Measurements from ENCODE around the gene NRG3. TPM values are rescaled to one million over a fixed set of nuclear protein-coding genes. Genes with fewer than 3 reads are reported as not detected.

The NRG3 gene
- total RNA-seq, 4 donors from 2014 or later = 0.54 TPM; not detected in 3

GRCh38 chr10:82477776-82478175 lies 602.8 kb downstream of the NRG3 start:
- TF ChIP-seq, protein P1, sequence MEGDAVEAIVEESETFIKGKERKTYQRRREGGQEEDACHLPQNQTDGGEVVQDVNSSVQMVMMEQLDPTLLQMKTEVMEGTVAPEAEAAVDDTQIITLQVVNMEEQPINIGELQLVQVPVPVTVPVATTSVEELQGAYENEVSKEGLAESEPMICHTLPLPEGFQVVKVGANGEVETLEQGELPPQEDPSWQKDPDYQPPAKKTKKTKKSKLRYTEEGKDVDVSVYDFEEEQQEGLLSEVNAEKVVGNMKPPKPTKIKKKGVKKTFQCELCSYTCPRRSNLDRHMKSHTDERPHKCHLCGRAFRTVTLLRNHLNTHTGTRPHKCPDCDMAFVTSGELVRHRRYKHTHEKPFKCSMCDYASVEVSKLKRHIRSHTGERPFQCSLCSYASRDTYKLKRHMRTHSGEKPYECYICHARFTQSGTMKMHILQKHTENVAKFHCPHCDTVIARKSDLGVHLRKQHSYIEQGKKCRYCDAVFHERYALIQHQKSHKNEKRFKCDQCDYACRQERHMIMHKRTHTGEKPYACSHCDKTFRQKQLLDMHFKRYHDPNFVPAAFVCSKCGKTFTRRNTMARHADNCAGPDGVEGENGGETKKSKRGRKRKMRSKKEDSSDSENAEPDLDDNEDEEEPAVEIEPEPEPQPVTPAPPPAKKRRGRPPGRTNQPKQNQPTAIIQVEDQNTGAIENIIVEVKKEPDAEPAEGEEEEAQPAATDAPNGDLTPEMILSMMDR (IDR thresholded peaks at IDR 0.05) = no peak
- TF ChIP-seq POLR2A (IDR thresholded peaks at IDR 0.05) (no peak), POLR2AphosphoS5 (IDR thresholded peaks at IDR 0.05) (no peak), EP300 (IDR thresholded peaks at IDR 0.05) (no peak)
- Histone ChIP-seq H3K27ac (no peak overlapping the region), H3K27me3 (no peaks in the 10 kb centered on the region), H3K4me3 (no peak overlapping the region), H3K4me1 (no peaks in the 10 kb centered on the region), H3K36me3 (no peaks in the 10 kb centered on the region), H3K9me3 (no peaks in the 10 kb centered on the region)
- WGBS, 2 donors (ENCODE audit: low coverage in 1 of 2) = 62 to 72% methylated on average over 4 of the region's 4 CpGs
- ATAC-seq = no peak

DNA sequence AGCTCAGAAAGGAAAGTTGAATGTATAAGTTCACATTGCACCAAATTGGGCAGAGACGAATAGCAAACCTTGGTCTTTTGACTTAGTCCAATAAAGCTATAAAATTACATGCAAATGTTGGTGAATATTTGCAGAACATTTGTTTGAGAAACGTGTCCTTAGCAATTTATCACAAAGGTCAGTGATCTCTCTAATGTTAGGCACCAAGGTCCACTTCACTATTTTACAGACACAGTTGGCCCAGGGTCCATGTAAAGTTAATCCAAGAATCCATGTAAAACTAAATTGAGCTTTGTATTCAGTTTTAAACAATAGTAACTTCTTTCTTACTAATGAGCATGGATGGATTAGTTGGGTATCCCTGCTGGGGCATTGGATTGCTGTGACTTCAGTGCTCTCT lies 617.7 kb downstream of the NRG3 start:
- H3K27me3 ChIP-seq = no peaks in the 10 kb centered on the region
- H3K4me1 ChIP-seq = no peaks in the 10 kb centered on the region
- H3K9me3 ChIP-seq = no peaks in the 10 kb centered on the region
- 78 to 82% methylated on average over 2 of the region's 2 CpGs for WGBS, 2 donors (ENCODE audit: low coverage in 1 of 2)
- no peak overlapping the region for H3K4me3 ChIP-seq
- ATAC-seq = no peak
- no peaks in the 10 kb centered on the region for H3K36me3 ChIP-seq
- TF ChIP-seq POLR2AphosphoS5 (IDR thresholded peaks at IDR 0.05) = no peak
- no peak for TF ChIP-seq EP300 (IDR thresholded peaks at IDR 0.05)
- TF ChIP-seq, protein P1 (IDR thresholded peaks at IDR 0.05) = no peak
- TF ChIP-seq POLR2A (IDR thresholded peaks at IDR 0.05) = no peak
- H3K27ac ChIP-seq = no peak overlapping the region

- WGBS, 2 donors (ENCODE audit: low coverage in 1 of 2) = 60 to 70% methylated on average over 1 of the region's 1 CpG
- Histone ChIP-seq H3K4me1 (no peaks in the 10 kb centered on the region), H3K9me3 (no peaks in the 10 kb centered on the region), H3K27ac (no peak overlapping the region), H3K4me3 (no peak overlapping the region), H3K27me3 (no peaks in the 10 kb centered on the region), H3K36me3 (no peaks in the 10 kb centered on the region)
- TF ChIP-seq POLR2AphosphoS5 (IDR thresholded peaks at IDR 0.05) (no peak), POLR2A (IDR thresholded peaks at IDR 0.05) (no peak), EP300 (IDR thresholded peaks at IDR 0.05) (no peak)
- TF ChIP-seq, protein P1 (IDR thresholded peaks at IDR 0.05) = no peak
- ATAC-seq = no peak
Measured at GRCh38 chr10:82496114-82496513, 621.1 kb downstream of the NRG3 start.

- Histone ChIP-seq H3K4me1 (no peaks in the 10 kb centered on the region), H3K9me3 (no peaks in the 10 kb centered on the region), H3K4me3 (no peak overlapping the region), H3K27ac (no peak overlapping the region), H3K36me3 (no peaks in the 10 kb centered on the region), H3K27me3 (no peaks in the 10 kb centered on the region)
- ATAC-seq = no peak
- WGBS, 2 donors (ENCODE audit: low coverage in 1 of 2) = 64 to 73% methylated on average over 1 to 2 of the region's 2 CpGs
- TF ChIP-seq POLR2A (IDR thresholded peaks at IDR 0.05) (no peak), POLR2AphosphoS5 (IDR thresholded peaks at IDR 0.05) (no peak), EP300 (IDR thresholded peaks at IDR 0.05) (no peak)
- TF ChIP-seq, protein P1 (IDR thresholded peaks at IDR 0.05) = no peak
Measured at GRCh38 chr10:82497439-82497838, 622.4 kb downstream of the NRG3 start.

DNA sequence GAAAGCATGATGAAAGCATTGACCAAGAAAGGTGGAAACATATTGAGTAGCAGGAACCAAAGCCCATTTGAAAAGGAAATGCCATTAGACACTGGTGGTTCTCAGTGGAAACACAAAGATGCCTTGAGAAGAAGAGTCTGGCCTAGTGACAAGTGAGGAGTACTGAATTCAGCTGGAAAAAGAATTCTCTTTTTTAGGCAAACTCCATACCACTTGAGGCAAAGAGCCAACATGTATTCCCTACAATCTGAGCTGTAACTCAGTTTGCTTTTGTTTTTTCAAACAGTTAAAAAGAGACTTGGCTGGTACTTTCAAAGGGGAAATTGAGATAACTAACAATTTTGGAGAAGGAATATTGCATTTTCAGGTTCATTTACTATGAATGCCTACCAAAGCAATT lies 624.0 kb downstream of the NRG3 start:
- no peaks in the 10 kb centered on the region for H3K4me1 ChIP-seq
- no peak overlapping the region for H3K27ac ChIP-seq
- H3K36me3 ChIP-seq = no peaks in the 10 kb centered on the region
- no peak for TF ChIP-seq POLR2A (IDR thresholded peaks at IDR 0.05)
- no peak for TF ChIP-seq POLR2AphosphoS5 (IDR thresholded peaks at IDR 0.05)
- TF ChIP-seq, protein P1 (IDR thresholded peaks at IDR 0.05) = no peak
- no peak for TF ChIP-seq EP300 (IDR thresholded peaks at IDR 0.05)
- H3K9me3 ChIP-seq = no peaks in the 10 kb centered on the region
- no peak for ATAC-seq
- H3K4me3 ChIP-seq = no peak overlapping the region
- no peaks in the 10 kb centered on the region for H3K27me3 ChIP-seq

All from gastroesophageal sphincter (tissue), 4 donors.